Testis (tissue), 2 donors: ENCODE measurements around the gene IL1RAPL1.

Experiments used
- CTCF ChIP-seq, 3 experiments: fragments of 450-650 bp in 2 of 3; fragments of 200-600 bp in 1 of 3; sonication (generic) in 1 of 3; IDR thresholded peaks; one replicate each; pipeline ENCODE4 v1.5.1; 2016 to 2019; ENCODE audit warnings: antibody characterized with exemption in 3 of 3, mild to moderate bottlenecking in 2 of 3, moderate library complexity in 1 of 3
- POLR2A ChIP-seq: fragments of 450-650 bp; IDR thresholded peaks from one replicate; pipeline ENCODE4 v1.6.1; 2017; ENCODE audit warnings: antibody characterized with exemption, mild to moderate bottlenecking, moderate library complexity

DNA sequence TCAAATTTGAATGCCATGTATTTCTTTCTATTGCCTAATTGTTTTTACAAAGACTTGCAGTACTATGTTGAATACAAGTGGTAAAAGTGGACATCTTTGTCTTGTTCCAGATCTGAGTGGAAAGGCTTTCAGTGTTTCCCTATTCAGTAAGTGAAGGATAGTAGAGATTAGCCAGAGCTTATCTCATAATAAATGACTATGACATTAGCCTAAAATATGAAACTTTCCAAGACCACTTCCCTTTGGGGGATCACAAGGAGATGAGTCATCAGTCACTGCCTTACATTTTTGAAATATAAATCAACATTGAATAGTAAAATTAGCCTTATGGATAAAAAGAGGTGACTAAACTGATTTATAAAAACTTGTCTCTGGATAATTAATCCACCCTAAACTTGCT, 1074.0 kb downstream of the IL1RAPL1 start:
- no peak for TF ChIP-seq CTCF (IDR thresholded peaks at IDR 0.05)
- TF ChIP-seq POLR2A: no peak
